Astrocyte (in vitro differentiated cells and primary cell): ENCODE measurements around the gene BNIP5.

Experiments used
- EZH2 ChIP-seq: IDR thresholded peaks from 2 replicates; pipeline ENCODE4 v1.6.1; 2012; ENCODE audit warnings: mild to moderate bottlenecking, low read length, inconsistent platforms; ENCODE audit not compliant: insufficient read depth
- TF ChIP-seq, protein P1 (sequence below): IDR thresholded peaks from 2 replicates; pipeline ENCODE4 v1.5.1; 2011; ENCODE audit warnings: low read depth, mild to moderate bottlenecking, inconsistent platforms, low read length, moderate library complexity; ENCODE audit not compliant: insufficient read depth

DNA sequence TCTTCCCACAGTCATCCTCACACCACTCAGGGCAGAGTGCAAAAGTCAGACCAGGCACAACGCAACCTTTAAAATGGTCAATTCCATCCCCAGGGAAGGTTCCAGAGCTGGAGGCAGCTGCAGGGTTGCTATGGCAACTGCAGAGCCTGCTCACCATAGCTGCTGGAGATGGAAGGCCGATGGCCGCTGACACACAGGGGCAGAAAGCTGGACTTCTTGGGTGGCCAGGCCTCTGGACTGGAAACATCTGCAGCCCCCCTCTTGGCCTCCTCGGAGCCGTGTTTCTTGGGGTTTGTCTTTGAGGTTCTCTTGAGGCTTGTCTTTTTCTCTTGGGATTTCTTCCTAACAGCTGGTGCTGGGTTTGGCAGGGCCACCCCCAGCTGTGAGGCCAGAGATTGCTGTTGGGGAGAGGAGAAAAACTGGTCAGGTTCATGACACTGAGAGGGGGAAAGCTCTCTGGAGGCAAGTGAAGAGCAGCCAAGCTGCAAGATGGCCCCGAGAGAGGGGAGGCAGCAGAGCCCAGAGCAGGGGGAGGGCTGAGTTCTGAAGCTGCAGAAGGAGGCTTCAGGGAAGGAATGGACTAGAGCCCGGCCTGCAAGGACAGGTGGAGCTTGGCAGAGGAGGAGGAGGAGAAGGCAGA lies 10.2 kb downstream of the BNIP5 start:
- TF ChIP-seq, protein P1, sequence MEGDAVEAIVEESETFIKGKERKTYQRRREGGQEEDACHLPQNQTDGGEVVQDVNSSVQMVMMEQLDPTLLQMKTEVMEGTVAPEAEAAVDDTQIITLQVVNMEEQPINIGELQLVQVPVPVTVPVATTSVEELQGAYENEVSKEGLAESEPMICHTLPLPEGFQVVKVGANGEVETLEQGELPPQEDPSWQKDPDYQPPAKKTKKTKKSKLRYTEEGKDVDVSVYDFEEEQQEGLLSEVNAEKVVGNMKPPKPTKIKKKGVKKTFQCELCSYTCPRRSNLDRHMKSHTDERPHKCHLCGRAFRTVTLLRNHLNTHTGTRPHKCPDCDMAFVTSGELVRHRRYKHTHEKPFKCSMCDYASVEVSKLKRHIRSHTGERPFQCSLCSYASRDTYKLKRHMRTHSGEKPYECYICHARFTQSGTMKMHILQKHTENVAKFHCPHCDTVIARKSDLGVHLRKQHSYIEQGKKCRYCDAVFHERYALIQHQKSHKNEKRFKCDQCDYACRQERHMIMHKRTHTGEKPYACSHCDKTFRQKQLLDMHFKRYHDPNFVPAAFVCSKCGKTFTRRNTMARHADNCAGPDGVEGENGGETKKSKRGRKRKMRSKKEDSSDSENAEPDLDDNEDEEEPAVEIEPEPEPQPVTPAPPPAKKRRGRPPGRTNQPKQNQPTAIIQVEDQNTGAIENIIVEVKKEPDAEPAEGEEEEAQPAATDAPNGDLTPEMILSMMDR: no peak
- no peak for TF ChIP-seq EZH2
